Loucy (cell line): ENCODE measurements around the gene HNRNPDL.

Experiments
- EZH2phosphoT487 ChIP-seq: fragments of 200-600 bp; IDR thresholded peaks from 2 replicates; pipeline ENCODE4 v1.6.1; 2018; ENCODE audit warnings: antibody characterized with exemption, mild to moderate bottlenecking, moderate library complexity, borderline replicate concordance
- TF ChIP-seq, protein P1 (sequence below): fragments of 200-600 bp; sonication (generic); conservative IDR thresholded peaks from 2 replicates; pipeline ENCODE4 v1.5.1; 2014; ENCODE audit warnings: mild to moderate bottlenecking, antibody characterized with exemption, low read length

DNA sequence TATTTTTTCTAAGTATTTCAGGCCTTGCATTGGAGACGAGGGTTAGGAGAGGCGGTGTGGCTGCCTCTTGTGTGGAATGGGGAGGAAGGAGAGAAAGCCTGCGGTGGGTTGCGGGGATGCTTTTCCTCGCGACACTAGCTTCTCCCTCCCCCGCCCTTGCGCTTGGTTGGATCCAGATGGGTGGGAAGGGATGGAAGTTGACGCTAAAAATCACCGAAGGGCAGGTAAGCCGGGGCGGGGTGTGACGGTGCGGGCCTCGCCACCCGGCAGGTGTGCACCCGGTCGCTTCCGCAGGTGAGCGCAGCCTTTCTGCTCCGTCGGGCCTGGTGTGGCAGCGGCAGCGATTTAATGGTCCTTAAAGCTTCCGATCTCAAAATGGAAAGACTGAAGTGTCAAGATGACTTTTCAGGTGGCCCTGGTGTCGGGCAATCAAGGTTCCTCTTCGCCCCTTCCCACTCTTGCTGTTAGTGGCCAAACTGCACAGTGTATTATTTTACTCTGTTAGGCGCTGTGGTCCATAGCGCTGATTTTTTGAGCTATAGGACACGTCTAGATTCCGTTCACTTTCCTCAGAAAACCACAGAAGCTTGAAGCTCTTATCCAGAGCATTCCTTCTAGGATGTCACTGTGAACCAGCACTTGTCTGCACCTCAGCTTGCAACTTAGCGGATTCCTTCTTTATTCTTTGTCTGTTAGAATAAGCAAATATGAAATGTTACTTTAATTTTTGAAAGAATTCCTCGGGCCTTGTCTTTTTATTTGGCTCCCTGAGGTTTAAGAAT lies 893 bp upstream of the HNRNPDL start:
- TF ChIP-seq, protein P1, sequence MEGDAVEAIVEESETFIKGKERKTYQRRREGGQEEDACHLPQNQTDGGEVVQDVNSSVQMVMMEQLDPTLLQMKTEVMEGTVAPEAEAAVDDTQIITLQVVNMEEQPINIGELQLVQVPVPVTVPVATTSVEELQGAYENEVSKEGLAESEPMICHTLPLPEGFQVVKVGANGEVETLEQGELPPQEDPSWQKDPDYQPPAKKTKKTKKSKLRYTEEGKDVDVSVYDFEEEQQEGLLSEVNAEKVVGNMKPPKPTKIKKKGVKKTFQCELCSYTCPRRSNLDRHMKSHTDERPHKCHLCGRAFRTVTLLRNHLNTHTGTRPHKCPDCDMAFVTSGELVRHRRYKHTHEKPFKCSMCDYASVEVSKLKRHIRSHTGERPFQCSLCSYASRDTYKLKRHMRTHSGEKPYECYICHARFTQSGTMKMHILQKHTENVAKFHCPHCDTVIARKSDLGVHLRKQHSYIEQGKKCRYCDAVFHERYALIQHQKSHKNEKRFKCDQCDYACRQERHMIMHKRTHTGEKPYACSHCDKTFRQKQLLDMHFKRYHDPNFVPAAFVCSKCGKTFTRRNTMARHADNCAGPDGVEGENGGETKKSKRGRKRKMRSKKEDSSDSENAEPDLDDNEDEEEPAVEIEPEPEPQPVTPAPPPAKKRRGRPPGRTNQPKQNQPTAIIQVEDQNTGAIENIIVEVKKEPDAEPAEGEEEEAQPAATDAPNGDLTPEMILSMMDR = no peak
- no peak for TF ChIP-seq EZH2phosphoT487
